Uterus (tissue), 4 donors: Measurements from ENCODE around the gene ABCC3. TPM values are rescaled to one million over a fixed set of nuclear protein-coding genes. Genes with fewer than 3 reads are reported as not detected.
A peak's percentile ranks its signal among the peaks of the same experiment; 100 is the strongest.

Source experiments
- DNase-seq, 2 donors: peaks; one replicate each; pipeline ENCODE4 v3.0.0-alpha.2; 2019 to 2020
- H3K27ac ChIP-seq, 2 donors: fragments of 200-600 bp; sonication (generic); 1 replicate in 1 of 2; 2 replicates in 1 of 2; pipeline ENCODE4 v1.5.1; 2016 to 2018
- H3K27me3 ChIP-seq, 2 donors: fragments of 200-600 bp; sonication (generic); one replicate each; pipeline ENCODE4 v1.5.1; 2018 to 2019; ENCODE audit warnings: control low read depth in 1 of 2
- H3K36me3 ChIP-seq, 2 donors: fragments of 200-600 bp; sonication (generic); one replicate each; pipeline ENCODE4 v1.5.1; 2019; ENCODE audit warnings: control low read depth in 1 of 2
- H3K4me1 ChIP-seq, 2 donors: fragments of 200-600 bp; sonication (generic); one replicate each; pipeline ENCODE4 v1.5.1; 2018 to 2019; ENCODE audit warnings: control low read depth in 1 of 2
- H3K4me3 ChIP-seq, 2 donors: fragments of 200-600 bp; sonication (generic); 1 replicate in 1 of 2; 2 replicates in 1 of 2; pipeline ENCODE4 v1.5.1; 2018 to 2019; ENCODE audit warnings: mild to moderate bottlenecking in 1 of 2
- H3K9me3 ChIP-seq, 2 donors: fragments of 200-600 bp; sonication (generic); one replicate each; pipeline ENCODE4 v1.5.1; 2019; ENCODE audit warnings: control low read depth in 1 of 2
- CTCF ChIP-seq, 4 experiments: fragments of 200-600 bp in 2 of 4; fragments of 450-650 bp in 2 of 4; sonication (generic) in 2 of 4; IDR thresholded peaks; one replicate each; pipeline ENCODE4 v1.5.1; 2016 to 2019; ENCODE audit warnings: antibody characterized with exemption in 4 of 4, mild to moderate bottlenecking in 2 of 4, moderate library complexity in 1 of 4
- POLR2A ChIP-seq, 2 donors: fragments of 450-650 bp; IDR thresholded peaks; one replicate each; pipeline ENCODE4 v1.6.1; 2016; ENCODE audit warnings: antibody characterized with exemption in 2 of 2, mild to moderate bottlenecking in 1 of 2, moderate library complexity in 1 of 2
- intact Hi-C: fragments of 100-400 bp; cut with DNase I; formaldehyde crosslinking; loops from one replicate; pipeline ENCODE4 v1.15.1; 2023; ENCODE audit warnings: low total_unique reads
- total RNA-seq, 4 donors: library from RNA; depleted of rRNA in 3 of 4; stranded (reverse); fragments of >200 nt in 3 of 4; gene quantifications; one replicate each; pipeline versions ENCODE4 v1.1.0 to v1.2.4, GENCODE V29; 2014 to 2023
- donor health status: DM: yes; HTN: yes; CAD: no.

ABCC3 gene
- total RNA-seq, 4 donors from 2014 or later: 1.2 to 4.5 (median 2.6) TPM

GRCh38 chr17:50613007-50613992 is 21.4 kb upstream of the ABCC3 start:
- no peaks in the 10 kb centered on the region for H3K27me3 ChIP-seq
- H3K27ac ChIP-seq: no peak overlapping the region
- no peaks in the 10 kb centered on the region for H3K9me3 ChIP-seq
- intact Hi-C loops: no loop called here
- H3K36me3 ChIP-seq: no peaks in the 10 kb centered on the region
- H3K4me1 ChIP-seq: no peaks in the 10 kb centered on the region
- no peak overlapping the region for H3K4me3 ChIP-seq
- peak in 1 of 4 experiments; percentile 15 for TF ChIP-seq CTCF (IDR thresholded peaks at IDR 0.05)
- no peak for TF ChIP-seq POLR2A (IDR thresholded peaks at IDR 0.05)
- DNase-seq: no peak

- H3K36me3 ChIP-seq: no peaks in the 10 kb centered on the region
- no peaks in the 10 kb centered on the region for H3K4me1 ChIP-seq
- H3K4me3 ChIP-seq: no peak overlapping the region
- H3K27ac ChIP-seq: no peak overlapping the region
- no peaks in the 10 kb centered on the region for H3K9me3 ChIP-seq
- intact Hi-C loops: no loop called here
- TF ChIP-seq CTCF (IDR thresholded peaks at IDR 0.05): no peak
- no peak for TF ChIP-seq POLR2A (IDR thresholded peaks at IDR 0.05)
- no peak for DNase-seq
- no peaks in the 10 kb centered on the region for H3K27me3 ChIP-seq
Measured at GRCh38 chr17:50614471-50615051, 20.1 kb upstream of the ABCC3 start.

DNA sequence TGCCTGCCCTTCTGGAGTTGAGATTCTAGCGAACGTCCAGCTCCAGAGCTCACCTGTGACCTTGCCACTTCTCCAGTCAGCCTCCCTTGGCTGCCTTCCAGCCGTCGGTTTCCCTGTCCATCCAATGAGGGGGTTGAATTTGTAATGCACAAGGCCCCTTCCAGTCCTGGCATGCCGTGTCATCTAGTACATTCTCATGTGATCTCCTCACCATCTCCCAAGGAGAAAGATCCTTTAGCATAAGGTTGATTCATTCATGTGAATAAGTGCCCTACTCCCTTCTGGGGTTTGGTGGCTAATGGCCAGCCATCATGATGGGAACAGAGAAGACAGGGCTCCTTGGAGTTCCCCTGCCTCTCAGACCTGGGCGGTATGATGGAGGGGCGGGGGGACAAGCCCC is 18.9 kb upstream of the ABCC3 start:
- intact Hi-C loops: no loop called here
- Histone ChIP-seq H3K9me3 (no peaks in the 10 kb centered on the region), H3K36me3 (no peaks in the 10 kb centered on the region), H3K4me3 (no peak overlapping the region), H3K27ac (no peak overlapping the region), H3K4me1 (no peaks in the 10 kb centered on the region), H3K27me3 (no peaks in the 10 kb centered on the region)
- DNase-seq: no peak
- TF ChIP-seq CTCF (IDR thresholded peaks at IDR 0.05) (no peak), POLR2A (IDR thresholded peaks at IDR 0.05) (no peak)

DNA sequence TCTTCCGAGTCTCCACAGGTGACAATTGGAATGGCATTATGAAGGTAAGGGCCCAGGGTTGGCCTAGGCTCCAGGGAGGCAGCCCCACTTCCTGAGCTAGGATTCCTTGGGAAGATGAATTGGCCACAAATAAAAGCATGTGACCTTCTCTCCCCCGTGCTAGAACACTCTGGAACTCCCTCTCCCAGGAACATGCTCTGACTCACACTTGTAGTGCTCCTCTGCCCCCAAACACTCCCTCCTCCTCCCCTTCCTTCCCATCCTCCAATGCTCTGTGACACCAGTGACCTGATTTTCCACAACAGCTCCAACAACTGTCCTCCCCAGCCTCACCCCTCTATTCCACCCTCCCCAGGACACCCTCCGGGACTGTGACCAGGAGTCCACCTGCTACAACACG is 16.4 kb upstream of the ABCC3 start:
- intact Hi-C loops: no loop called here
- no peak for DNase-seq
- H3K4me1 ChIP-seq: no peaks in the 10 kb centered on the region
- H3K27ac ChIP-seq: no peak overlapping the region
- TF ChIP-seq CTCF (IDR thresholded peaks at IDR 0.05) (no peak), POLR2A (IDR thresholded peaks at IDR 0.05) (no peak)
- no peaks in the 10 kb centered on the region for H3K9me3 ChIP-seq
- H3K4me3 ChIP-seq: no peak overlapping the region
- H3K36me3 ChIP-seq: no peaks in the 10 kb centered on the region
- no peaks in the 10 kb centered on the region for H3K27me3 ChIP-seq

- Histone ChIP-seq H3K27me3 (no peaks in the 10 kb centered on the region), H3K4me3 (no peak overlapping the region), H3K4me1 (no peaks in the 10 kb centered on the region), H3K9me3 (no peaks in the 10 kb centered on the region), H3K36me3 (no peaks in the 10 kb centered on the region), H3K27ac (no peak overlapping the region)
- intact Hi-C loops: no loop called here
- no peak for DNase-seq
- TF ChIP-seq CTCF (IDR thresholded peaks at IDR 0.05) (no peak), POLR2A (IDR thresholded peaks at IDR 0.05) (no peak)
Measured at GRCh38 chr17:50618941-50619340, 15.7 kb upstream of the ABCC3 start.
